OCI-LY3 (cell line): ENCODE results near the gene LCN2.
"Not testable (repeated sequence)": the region's sequence is repeated elsewhere in the genome, so short reads cannot be mapped to it uniquely, and the experiment has no call there.

ENCODE experiments used
- H2AFZ ChIP-seq: fragments of 200-600, 300-600 bp; shearing (Covaris generic); 2 replicates; pipeline ENCODE4 v1.6.0; 2014; ENCODE audit warnings: antibody characterized with exemption, low read depth, low read length
- H3K27ac ChIP-seq: fragments of 200-600, 300-600 bp; sonication (generic); 2 replicates; pipeline ENCODE4 v1.5.1; 2014; ENCODE audit warnings: mild to moderate bottlenecking, low read length, moderate library complexity, mixed read lengths
- H3K27me3 ChIP-seq: fragments of 200-600, 300-600 bp; sonication (generic); 2 replicates; pipeline ENCODE4 v1.6.1; 2014; ENCODE audit warnings: low read depth, low read length, mixed read lengths
- H3K36me3 ChIP-seq: fragments of 200-600, 300-600 bp; sonication (generic); replicated peaks from 2 replicates; pipeline ENCODE3; 2014; ENCODE audit warnings: low read depth, low read length, mixed read lengths
- H3K4me1 ChIP-seq: fragments of 300-600, 200-600 bp; sonication (generic); 2 replicates; pipeline ENCODE4 v1.6.1; 2014; ENCODE audit warnings: low read length, mixed read lengths
- H3K4me2 ChIP-seq: fragments of 200-600, 300-600 bp; sonication (generic); 2 replicates; pipeline ENCODE4 v1.6.1; 2014; ENCODE audit warnings: low read length, mixed read lengths
- H3K4me3 ChIP-seq: fragments of 300-600, 200-600 bp; sonication (generic); 2 replicates; pipeline ENCODE4 v1.5.1; 2014; ENCODE audit warnings: antibody characterized with exemption, mild to moderate bottlenecking, low read length, moderate library complexity
- H3K79me2 ChIP-seq: fragments of 300-600, 200-600 bp; shearing (Covaris generic); 2 replicates; pipeline ENCODE4 v1.6.1; 2014; ENCODE audit warnings: mild to moderate bottlenecking, low read length, mixed read lengths
- H3K9ac ChIP-seq: fragments of 300-600, 200-600 bp; shearing (Covaris generic); 2 replicates; pipeline ENCODE4 v1.6.0; 2014; ENCODE audit warnings: mild to moderate bottlenecking, low read length, moderate library complexity
- H3K9me3 ChIP-seq: fragments of 200-600, 300-600 bp; shearing (Covaris generic); 2 replicates; pipeline ENCODE4 v1.6.1; 2014; ENCODE audit warnings: low read length, mixed read lengths; ENCODE audit not compliant: insufficient read depth
- H4K20me1 ChIP-seq: fragments of 200-600, 300-600 bp; sonication (generic); 2 replicates; pipeline ENCODE4 v1.6.1; 2016; ENCODE audit warnings: low read length, mixed read lengths; ENCODE audit not compliant: insufficient read depth
- EZH2phosphoT487 ChIP-seq: fragments of 200-600 bp; shearing (Covaris generic); IDR thresholded peaks from 2 replicates; pipeline ENCODE4 v1.6.1; 2018; ENCODE audit warnings: antibody characterized with exemption, mixed run types, low read depth
- TF ChIP-seq, protein P1 (sequence below): fragments of 200-600, 300-600 bp; sonication (generic); IDR thresholded peaks from 2 replicates; pipeline ENCODE4 v1.5.1; 2014; ENCODE audit warnings: antibody characterized with exemption, low read length, low read depth

LCN2 gene

DNA sequence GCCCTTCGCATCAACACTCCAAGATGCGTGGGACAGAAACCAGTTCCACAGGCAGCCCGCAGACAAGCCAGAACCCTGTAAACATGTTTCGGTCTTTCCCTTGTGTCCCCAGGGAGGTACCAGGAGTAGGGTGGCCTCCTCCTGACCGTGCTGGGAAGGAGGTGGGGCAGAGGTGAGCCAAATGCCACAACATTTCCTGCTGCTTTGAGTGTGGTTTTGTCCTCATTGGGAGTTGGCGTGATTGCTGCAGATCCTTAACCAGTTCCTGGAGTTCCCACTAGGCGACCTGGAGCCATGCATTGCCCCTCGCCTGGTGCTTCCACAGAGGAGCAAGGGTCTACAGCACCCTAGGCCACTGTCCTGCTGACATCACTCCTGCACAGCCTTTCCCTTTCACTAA lies 13.7 kb upstream of the LCN2 start:
- not testable (repeated sequence) for H3K9me3 ChIP-seq, H2AFZ ChIP-seq, H3K4me1 ChIP-seq, H3K79me2 ChIP-seq, H3K4me3 ChIP-seq, H3K27ac ChIP-seq, H4K20me1 ChIP-seq, H3K36me3 ChIP-seq, H3K4me2 ChIP-seq, H3K9ac ChIP-seq
- H3K27me3 ChIP-seq, result peaks cover 21% of the 10 kb centered on the region

- Histone ChIP-seq H2AFZ (no peak overlapping the region), H3K27ac (no peak overlapping the region)
Observed at GRCh38 chr9:128136816-128137793, 12.1 kb upstream of the LCN2 start.

DNA sequence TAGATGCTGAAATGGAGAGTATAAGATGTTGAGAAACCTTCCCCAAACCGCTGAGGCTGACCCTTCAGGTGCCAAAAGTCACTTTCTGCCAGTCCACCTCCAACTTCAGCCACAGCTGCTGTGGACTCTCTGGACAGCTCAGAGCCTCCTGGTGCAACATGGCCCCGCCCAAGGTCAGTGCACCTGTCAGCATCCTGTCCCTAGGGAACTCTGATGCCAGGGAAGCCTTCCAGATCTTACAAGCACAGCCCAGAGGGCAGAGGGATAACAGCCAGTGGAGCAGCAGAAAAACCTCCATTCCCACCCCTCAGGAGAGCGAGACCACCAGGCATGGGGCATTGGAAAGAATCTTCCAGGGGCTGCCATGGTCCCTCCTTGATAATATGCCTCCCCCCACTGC lies 11.3 kb upstream of the LCN2 start:
- Histone ChIP-seq H3K4me3 (no peak overlapping the region), H4K20me1 (no peaks in the 10 kb centered on the region), H3K27ac (no peak overlapping the region), H3K9ac (no peak overlapping the region), H3K27me3 (peaks cover 7% of the 10 kb centered on the region), H3K36me3 (no peaks in the 10 kb centered on the region), H3K9me3 (no peaks in the 10 kb centered on the region), H3K4me1 (no peaks in the 10 kb centered on the region), H3K4me2 (no peak overlapping the region), H2AFZ (no peak overlapping the region), H3K79me2 (no peaks in the 10 kb centered on the region)
- TF ChIP-seq, protein P1, sequence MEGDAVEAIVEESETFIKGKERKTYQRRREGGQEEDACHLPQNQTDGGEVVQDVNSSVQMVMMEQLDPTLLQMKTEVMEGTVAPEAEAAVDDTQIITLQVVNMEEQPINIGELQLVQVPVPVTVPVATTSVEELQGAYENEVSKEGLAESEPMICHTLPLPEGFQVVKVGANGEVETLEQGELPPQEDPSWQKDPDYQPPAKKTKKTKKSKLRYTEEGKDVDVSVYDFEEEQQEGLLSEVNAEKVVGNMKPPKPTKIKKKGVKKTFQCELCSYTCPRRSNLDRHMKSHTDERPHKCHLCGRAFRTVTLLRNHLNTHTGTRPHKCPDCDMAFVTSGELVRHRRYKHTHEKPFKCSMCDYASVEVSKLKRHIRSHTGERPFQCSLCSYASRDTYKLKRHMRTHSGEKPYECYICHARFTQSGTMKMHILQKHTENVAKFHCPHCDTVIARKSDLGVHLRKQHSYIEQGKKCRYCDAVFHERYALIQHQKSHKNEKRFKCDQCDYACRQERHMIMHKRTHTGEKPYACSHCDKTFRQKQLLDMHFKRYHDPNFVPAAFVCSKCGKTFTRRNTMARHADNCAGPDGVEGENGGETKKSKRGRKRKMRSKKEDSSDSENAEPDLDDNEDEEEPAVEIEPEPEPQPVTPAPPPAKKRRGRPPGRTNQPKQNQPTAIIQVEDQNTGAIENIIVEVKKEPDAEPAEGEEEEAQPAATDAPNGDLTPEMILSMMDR, result no peak
- TF ChIP-seq EZH2phosphoT487, result no peak

More at GRCh38 chr9:128136816-128137793, 12.1 kb upstream of the LCN2 start:
- TF ChIP-seq, protein P1, result no peak
- TF ChIP-seq EZH2phosphoT487, result no peak
- no peak overlapping the region for H3K9ac ChIP-seq
- H3K79me2 ChIP-seq, result no peaks in the 10 kb centered on the region
- peaks cover 12% of the 10 kb centered on the region for H3K27me3 ChIP-seq
- H3K4me2 ChIP-seq, result no peak overlapping the region
- H3K4me3 ChIP-seq, result no peak overlapping the region
- H3K4me1 ChIP-seq, result no peaks in the 10 kb centered on the region
- no peaks in the 10 kb centered on the region for H3K36me3 ChIP-seq
- no peaks in the 10 kb centered on the region for H4K20me1 ChIP-seq
- no peaks in the 10 kb centered on the region for H3K9me3 ChIP-seq

DNA sequence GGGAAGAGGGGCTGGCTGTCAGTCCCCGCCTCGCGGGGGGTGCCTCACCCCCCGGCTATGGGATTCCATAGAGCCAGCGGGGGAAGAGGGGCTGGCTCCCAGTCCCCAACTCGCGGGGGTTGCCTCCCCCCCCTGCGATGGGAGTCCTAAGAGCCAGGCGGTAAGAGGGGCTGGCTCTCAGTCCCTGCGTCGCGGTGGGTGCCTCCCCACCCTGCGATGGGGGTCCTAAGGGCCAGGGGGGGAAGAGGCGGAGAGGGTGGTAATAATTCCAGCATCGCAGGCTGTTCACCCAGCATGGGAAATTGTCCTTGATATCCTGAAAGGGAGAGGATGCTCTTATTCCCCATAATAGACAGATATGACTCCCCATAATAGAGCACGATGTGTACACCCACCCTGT lies 9.6 kb upstream of the LCN2 start:
- no peak for TF ChIP-seq EZH2phosphoT487
- TF ChIP-seq, protein P1, result no peak
- H3K27me3 ChIP-seq, result no peaks in the 10 kb centered on the region
- H3K4me3 ChIP-seq, result no peak overlapping the region
- H3K9ac ChIP-seq, result no peak overlapping the region
- H3K9me3 ChIP-seq, result no peaks in the 10 kb centered on the region
- no peak overlapping the region for H2AFZ ChIP-seq
- H3K27ac ChIP-seq, result no peak overlapping the region
- no peaks in the 10 kb centered on the region for H3K4me1 ChIP-seq
- H4K20me1 ChIP-seq, result no peaks in the 10 kb centered on the region
- no peaks in the 10 kb centered on the region for H3K36me3 ChIP-seq
- H3K4me2 ChIP-seq, result no peak overlapping the region
- no peaks in the 10 kb centered on the region for H3K79me2 ChIP-seq
